ENCODE data around the gene PPP2R2C.

DNA sequence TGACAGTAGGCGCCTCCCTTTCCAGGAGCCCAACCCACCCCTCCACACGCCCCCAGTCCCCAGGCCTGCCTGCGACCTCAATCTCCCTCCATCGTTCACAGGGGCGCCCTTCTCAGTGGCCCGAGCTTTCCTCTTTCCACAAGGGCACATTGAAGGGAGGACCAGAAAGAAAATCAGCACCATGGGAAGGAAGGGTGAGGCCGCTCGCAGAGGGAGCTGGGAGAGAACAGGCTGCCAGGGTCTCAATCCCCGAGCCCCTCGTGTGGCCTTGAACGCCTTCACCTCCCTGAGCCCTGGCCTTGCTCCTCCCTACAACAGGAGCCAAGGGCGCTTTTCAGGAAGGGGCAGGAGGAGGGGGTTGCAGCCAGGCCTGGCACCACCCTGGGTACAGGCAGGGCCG is 136.2 kb downstream of the PPP2R2C start:
- no peak for TF ChIP-seq CTCF (IDR thresholded peaks at IDR 0.05)
- no peak for TF ChIP-seq POLR2A (IDR thresholded peaks at IDR 0.05)

Data from prostate gland (tissue), 2 donors.